ENCODE data around the gene PABPC1L.

The PABPC1L gene

GRCh38 chr20:44888226-44889103, 21.4 kb upstream of the PABPC1L start:
- H3K9me3 ChIP-seq (ENCODE audit: control insufficient read depth, insufficient read depth, low read depth, low read length): no peaks in the 10 kb centered on the region
- H3K27ac ChIP-seq (ENCODE audit: extremely low read depth, low read depth, low read length): no peak overlapping the region
- ChIA-PET CTCF (interaction anchor here (0.6 to 3.1 kb wide), 10 partner anchors 8 to 313 kb away, joined by 3 to 16 read pairs (median 3); no protein-coding TSS in a partner anchor), POLR2A (no interaction called here)
- no peak overlapping the region; the same call in 1 of the 2 replicates for H3K4me3 ChIP-seq (ENCODE audit: low read depth, low read length)
- H3K4me1 ChIP-seq (ENCODE audit: control insufficient read depth, insufficient read depth, low read length): peaks cover 4% of the 10 kb centered on the region; the same call in 1 of the 2 replicates
- TF ChIP-seq, protein P1, sequence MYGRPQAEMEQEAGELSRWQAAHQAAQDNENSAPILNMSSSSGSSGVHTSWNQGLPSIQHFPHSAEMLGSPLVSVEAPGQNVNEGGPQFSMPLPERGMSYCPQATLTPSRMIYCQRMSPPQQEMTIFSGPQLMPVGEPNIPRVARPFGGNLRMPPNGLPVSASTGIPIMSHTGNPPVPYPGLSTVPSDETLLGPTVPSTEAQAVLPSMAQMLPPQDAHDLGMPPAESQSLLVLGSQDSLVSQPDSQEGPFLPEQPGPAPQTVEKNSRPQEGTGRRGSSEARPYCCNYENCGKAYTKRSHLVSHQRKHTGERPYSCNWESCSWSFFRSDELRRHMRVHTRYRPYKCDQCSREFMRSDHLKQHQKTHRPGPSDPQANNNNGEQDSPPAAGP (tag by site-specific recombination; IDR thresholded peaks at IDR 0.05): no peak
- TF ChIP-seq, protein P2, sequence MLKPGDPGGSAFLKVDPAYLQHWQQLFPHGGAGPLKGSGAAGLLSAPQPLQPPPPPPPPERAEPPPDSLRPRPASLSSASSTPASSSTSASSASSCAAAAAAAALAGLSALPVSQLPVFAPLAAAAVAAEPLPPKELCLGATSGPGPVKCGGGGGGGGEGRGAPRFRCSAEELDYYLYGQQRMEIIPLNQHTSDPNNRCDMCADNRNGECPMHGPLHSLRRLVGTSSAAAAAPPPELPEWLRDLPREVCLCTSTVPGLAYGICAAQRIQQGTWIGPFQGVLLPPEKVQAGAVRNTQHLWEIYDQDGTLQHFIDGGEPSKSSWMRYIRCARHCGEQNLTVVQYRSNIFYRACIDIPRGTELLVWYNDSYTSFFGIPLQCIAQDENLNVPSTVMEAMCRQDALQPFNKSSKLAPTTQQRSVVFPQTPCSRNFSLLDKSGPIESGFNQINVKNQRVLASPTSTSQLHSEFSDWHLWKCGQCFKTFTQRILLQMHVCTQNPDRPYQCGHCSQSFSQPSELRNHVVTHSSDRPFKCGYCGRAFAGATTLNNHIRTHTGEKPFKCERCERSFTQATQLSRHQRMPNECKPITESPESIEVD (tag by site-specific recombination; IDR thresholded peaks at IDR 0.05): peak; percentile 52
- peaks cover 0 to 29% of the 10 kb centered on the region in 2 experiments; a peak in 1 of 3 replicates for H3K36me3 ChIP-seq (ENCODE audit: control insufficient read depth in 2 of 2, insufficient read depth in 1 of 2, low read length in 2 of 2)

GRCh38 chr20:44891826-44892225, 18.0 kb upstream of the PABPC1L start:
- Histone ChIP-seq H3K4me1 (ENCODE audit: control insufficient read depth, insufficient read depth, low read length) (peaks cover 4% of the 10 kb centered on the region; the same call in 1 of the 2 replicates), H3K36me3 (ENCODE audit: control insufficient read depth in 2 of 2, insufficient read depth in 1 of 2, low read length in 2 of 2) (peaks cover 0 to 28% of the 10 kb centered on the region in 2 experiments; a peak in 1 of 3 replicates), H3K27ac (ENCODE audit: extremely low read depth, low read depth, low read length) (no peak overlapping the region), H3K4me3 (ENCODE audit: low read depth, low read length) (no peak overlapping the region), H3K9me3 (ENCODE audit: control insufficient read depth, insufficient read depth, low read depth, low read length) (no peaks in the 10 kb centered on the region)
- ChIA-PET CTCF (no interaction called here), POLR2A (no interaction called here)
- TF ChIP-seq ZNF837 (tag by site-specific recombination; IDR thresholded peaks at IDR 0.05): no peak
- no peak for TF ChIP-seq PRDM1 (tag by site-specific recombination; IDR thresholded peaks at IDR 0.05)
- no peak for TF ChIP-seq SCRT2 (tag by site-specific recombination; IDR thresholded peaks at IDR 0.05)
- TF ChIP-seq ZNF558 (tag by site-specific recombination; IDR thresholded peaks at IDR 0.05): no peak
- TF ChIP-seq HOXD13 (CRISPR knock-in tag; IDR thresholded peaks at IDR 0.05; ENCODE audit: borderline replicate concordance): no peak
- TF ChIP-seq ZNF76 (tag by site-specific recombination; IDR thresholded peaks at IDR 0.05; ENCODE audit: borderline replicate concordance, low read depth): no peak
- no peak for TF ChIP-seq ZNF302 (tag by site-specific recombination; IDR thresholded peaks at IDR 0.05; ENCODE audit: low read depth)
- TF ChIP-seq ZNF132 (tag by site-specific recombination; IDR thresholded peaks at IDR 0.05; ENCODE audit: borderline replicate concordance): no peak
- TF ChIP-seq ZNF514 (tag by site-specific recombination; IDR thresholded peaks at IDR 0.05): no peak
- TF ChIP-seq ZNF426 (tag by site-specific recombination; IDR thresholded peaks at IDR 0.05): no peak
- no peak for TF ChIP-seq ZNF791 (tag by site-specific recombination; IDR thresholded peaks at IDR 0.05)
- no peak for TF ChIP-seq ZNF138 (tag by site-specific recombination; IDR thresholded peaks at IDR 0.05; ENCODE audit: borderline replicate concordance)
- no peak for TF ChIP-seq ZBTB26 (tag by site-specific recombination; optimal IDR thresholded peaks at IDR 0.05)

- POLR2A ChIA-PET: interaction anchor here (1.8 kb wide), 1 partner anchor 10 kb away, joined by 6 read pairs; the partner anchor contains the start of gene YWHAB
- no peak overlapping the region for H3K27ac ChIP-seq (ENCODE audit: extremely low read depth, low read depth, low read length)
- no peak overlapping the region for H3K4me3 ChIP-seq (ENCODE audit: low read depth, low read length)
- no peaks in the 10 kb centered on the region for H3K9me3 ChIP-seq (ENCODE audit: control insufficient read depth, insufficient read depth, low read depth, low read length)
- H3K4me1 ChIP-seq (ENCODE audit: control insufficient read depth, insufficient read depth, low read length): no peaks in the 10 kb centered on the region
- CTCF ChIA-PET: interaction anchor here (0.6 to 0.9 kb wide), 2 partner anchors 18 to 206 kb away, joined by 3 read pairs; no protein-coding TSS in a partner anchor
- peaks cover 2 to 14% of the 10 kb centered on the region in 2 experiments; a peak in 2 of 3 replicates for H3K36me3 ChIP-seq (ENCODE audit: control insufficient read depth in 2 of 2, insufficient read depth in 1 of 2, low read length in 2 of 2)
- TF ChIP-seq SP2 (tag by site-specific recombination; IDR thresholded peaks at IDR 0.05): no peak
- TF ChIP-seq ZBTB44 (tag by site-specific recombination; IDR thresholded peaks at IDR 0.05): no peak
- no peak for TF ChIP-seq OSR2 (tag by site-specific recombination; IDR thresholded peaks at IDR 0.05)
- no peak for TF ChIP-seq ZNF580 (tag by site-specific recombination; IDR thresholded peaks at IDR 0.05)
- no peak for TF ChIP-seq ZXDB (tag by site-specific recombination; IDR thresholded peaks at IDR 0.05)
- TF ChIP-seq ZNF2 (tag by site-specific recombination; IDR thresholded peaks at IDR 0.05): no peak
- TF ChIP-seq, protein P3, sequence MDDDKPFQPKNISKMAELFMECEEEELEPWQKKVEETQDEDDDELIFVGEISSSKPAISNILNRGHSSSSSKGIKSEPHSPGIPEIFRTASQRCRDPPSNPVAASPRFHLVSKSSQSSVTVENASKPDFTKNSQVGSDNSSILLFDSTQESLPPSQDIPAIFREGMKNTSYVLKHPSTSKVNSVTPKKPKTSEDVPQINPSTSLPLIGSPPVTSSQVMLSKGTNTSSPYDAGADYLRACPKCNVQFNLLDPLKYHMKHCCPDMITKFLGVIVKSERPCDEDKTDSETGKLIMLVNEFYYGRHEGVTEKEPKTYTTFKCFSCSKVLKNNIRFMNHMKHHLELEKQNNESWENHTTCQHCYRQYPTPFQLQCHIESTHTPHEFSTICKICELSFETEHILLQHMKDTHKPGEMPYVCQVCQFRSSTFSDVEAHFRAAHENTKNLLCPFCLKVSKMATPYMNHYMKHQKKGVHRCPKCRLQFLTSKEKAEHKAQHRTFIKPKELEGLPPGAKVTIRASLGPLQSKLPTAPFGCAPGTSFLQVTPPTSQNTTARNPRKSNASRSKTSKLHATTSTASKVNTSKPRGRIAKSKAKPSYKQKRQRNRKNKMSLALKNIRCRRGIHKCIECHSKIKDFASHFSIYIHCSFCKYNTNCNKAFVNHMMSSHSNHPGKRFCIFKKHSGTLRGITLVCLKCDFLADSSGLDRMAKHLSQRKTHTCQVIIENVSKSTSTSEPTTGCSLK (tag by site-specific recombination; IDR thresholded peaks at IDR 0.05): no peak
These were observed 14.9 kb upstream of the PABPC1L start for GRCh38 chr20:44894959-44895358.
